ENCODE measurements around the gene ADD3.

Gene ADD3

GRCh38 chr10:110181911-110182310 is 174.1 kb downstream of the ADD3 start:
- DNase-seq: no peak
- ATAC-seq: no peak

- no peak for ATAC-seq
- DNase-seq: no peak
These were observed 176.6 kb downstream of the ADD3 start for GRCh38 chr10:110184398-110184797.
